Measurements from ENCODE around the gene ROGDI.

The ROGDI gene

GRCh38 chr16:4746991-4747574, 55.4 kb downstream of the ROGDI start:
- Histone ChIP-seq H3K4me3 (no peak overlapping the region), H3K27ac (no peak overlapping the region)
- no peak for TF ChIP-seq CTCF (IDR thresholded peaks at IDR 0.05)
- DNase-seq (ENCODE audit: low spot score), result no peak

Measured in coronary artery (tissue), 2 donors.